Natural killer cell treated with Interleukin-12 subunit alpha and Interleukin-12 subunit beta and Interleukin-15 and Interleukin-18, amount 100 ng/mL, for 72 hours (primary cell): ENCODE data around the gene CCDC170. TPM values are rescaled to one million over a fixed set of nuclear protein-coding genes. Genes with fewer than 3 reads are reported as not detected.

ENCODE experiments used
- ATAC-seq, 2 donors: fragments of 150-1000 bp; cut with Tn5 transposase in 1 of 2; sonication (Bioruptor Pico), chemical (Tn5 transposase) in 1 of 2; 2 replicates each; pipeline ENCODE4 v1.10.0; 2021
- DNase-seq: peaks from one replicate; pipeline ENCODE4 v3.0.0; 2022; ENCODE audit warnings: low spot score
- H3K27ac Mint-ChIP-seq, 2 donors: 1 replicate in 1 of 2; 2 replicates in 1 of 2; pipeline ENCODE4 v1.8.0; 2022; ENCODE audit warnings: mixed read lengths in 2 of 2, mild to moderate bottlenecking in 1 of 2, moderate library complexity in 1 of 2
- H3K27me3 Mint-ChIP-seq, 2 donors: 1 replicate in 1 of 2; 2 replicates in 1 of 2; pipeline ENCODE4 v1.8.0; 2022; ENCODE audit warnings: mixed read lengths in 2 of 2
- H3K36me3 Mint-ChIP-seq: one replicate; pipeline ENCODE4 v1.8.0; 2022; ENCODE audit warnings: mixed read lengths
- H3K4me1 Mint-ChIP-seq, 2 donors: 1 replicate in 1 of 2; 2 replicates in 1 of 2; pipeline ENCODE4 v1.8.0; 2022; ENCODE audit warnings: low read depth in 2 of 2, mixed read lengths in 2 of 2, mild to moderate bottlenecking in 1 of 2
- H3K4me3 Mint-ChIP-seq: one replicate; pipeline ENCODE4 v1.8.0; 2022; ENCODE audit warnings: mixed read lengths
- H3K9me3 Mint-ChIP-seq: 2 replicates; pipeline ENCODE4 v1.8.0; 2022; ENCODE audit warnings: mixed read lengths
- total RNA-seq, 2 donors: library from RNA; stranded (reverse); gene quantifications; one replicate each; pipeline ENCODE4 v1.2.3, GENCODE V29; 2022

The CCDC170 gene
- total RNA-seq, 2 donors from 2014 or later, result not detected

- peaks cover 11% of the 10 kb centered on the region for H3K36me3 Mint-ChIP-seq
- H3K4me3 Mint-ChIP-seq, result no peak overlapping the region
- H3K27ac Mint-ChIP-seq, result no peak overlapping the region
- DNase-seq (no peak), ATAC-seq (no peak)
- H3K4me1 Mint-ChIP-seq, result no peaks in the 10 kb centered on the region
- H3K27me3 Mint-ChIP-seq, result peaks cover 4 to 46% of the 10 kb centered on the region in 2 donors
- peaks cover 14% of the 10 kb centered on the region for H3K9me3 Mint-ChIP-seq
Observed at GRCh38 chr6:151641028-151641427, 147.2 kb downstream of the CCDC170 start.

GRCh38 chr6:151647976-151648639 lies 154.3 kb downstream of the CCDC170 start:
- Mint-ChIP-seq H3K4me1 (no peaks in the 10 kb centered on the region), H3K27me3 (peaks cover 9 to 67% of the 10 kb centered on the region in 2 donors), H3K9me3 (peaks cover 6% of the 10 kb centered on the region), H3K27ac (no peak overlapping the region), H3K36me3 (no peaks in the 10 kb centered on the region), H3K4me3 (no peak overlapping the region)
- no peak for DNase-seq
- ATAC-seq, result no peak

GRCh38 chr6:151649835-151650234 lies 156.0 kb downstream of the CCDC170 start:
- H3K27me3 Mint-ChIP-seq, result peaks cover 9 to 50% of the 10 kb centered on the region in 2 donors
- DNase-seq, result no peak
- no peaks in the 10 kb centered on the region for H3K4me1 Mint-ChIP-seq
- peaks cover 10% of the 10 kb centered on the region for H3K9me3 Mint-ChIP-seq
- H3K36me3 Mint-ChIP-seq, result peaks cover 6% of the 10 kb centered on the region
- no peak for ATAC-seq
- H3K27ac Mint-ChIP-seq, result no peak overlapping the region
- no peak overlapping the region for H3K4me3 Mint-ChIP-seq

- Mint-ChIP-seq H3K27ac (no peak overlapping the region), H3K9me3 (peaks cover 6% of the 10 kb centered on the region), H3K4me3 (no peak overlapping the region), H3K27me3 (peaks cover 6 to 32% of the 10 kb centered on the region in 2 donors), H3K36me3 (peaks cover 9% of the 10 kb centered on the region), H3K4me1 (no peaks in the 10 kb centered on the region)
- no peak for DNase-seq
- no peak for ATAC-seq
Observed at GRCh38 chr6:151651639-151652038, 157.8 kb downstream of the CCDC170 start.

- peaks cover 5 to 25% of the 10 kb centered on the region in 2 donors for H3K27me3 Mint-ChIP-seq
- DNase-seq (no peak), ATAC-seq (no peak)
- no peak overlapping the region for H3K4me3 Mint-ChIP-seq
- H3K27ac Mint-ChIP-seq, result no peak overlapping the region
- H3K36me3 Mint-ChIP-seq, result peaks cover 9% of the 10 kb centered on the region
- H3K4me1 Mint-ChIP-seq, result no peaks in the 10 kb centered on the region
- peaks cover 6% of the 10 kb centered on the region for H3K9me3 Mint-ChIP-seq
Observed at GRCh38 chr6:151652325-151652724, 158.5 kb downstream of the CCDC170 start.

- Mint-ChIP-seq H3K27me3 (peaks cover 7 to 25% of the 10 kb centered on the region in 2 donors), H3K4me3 (no peak overlapping the region), H3K36me3 (peaks cover 9% of the 10 kb centered on the region)
Observed at GRCh38 chr6:151655099-151655498, 161.3 kb downstream of the CCDC170 start.

GRCh38 chr6:151656392-151656791 lies 162.6 kb downstream of the CCDC170 start:
- Mint-ChIP-seq H3K4me3 (no peak overlapping the region), H3K27ac (no peak overlapping the region)
- ATAC-seq, result no peak

More at GRCh38 chr6:151655099-151655498, 161.3 kb downstream of the CCDC170 start:
- Mint-ChIP-seq H3K4me1 (no peaks in the 10 kb centered on the region), H3K27ac (no peak overlapping the region), H3K9me3 (peaks cover 4% of the 10 kb centered on the region)
- ATAC-seq, result no peak
- DNase-seq, result no peak

GRCh38 chr6:151658091-151658490 lies 164.3 kb downstream of the CCDC170 start:
- no peaks in the 10 kb centered on the region for H3K4me1 Mint-ChIP-seq
- H3K36me3 Mint-ChIP-seq, result peaks cover 9% of the 10 kb centered on the region
- H3K27ac Mint-ChIP-seq, result no peak overlapping the region
- peaks cover 4% of the 10 kb centered on the region for H3K9me3 Mint-ChIP-seq
- ATAC-seq, result no peak
- H3K27me3 Mint-ChIP-seq, result peaks cover 4 to 8% of the 10 kb centered on the region in 2 donors
- no peak for DNase-seq
- no peak overlapping the region for H3K4me3 Mint-ChIP-seq

More at GRCh38 chr6:151656392-151656791, 162.6 kb downstream of the CCDC170 start:
- no peak for DNase-seq
- H3K9me3 Mint-ChIP-seq, result peaks cover 4% of the 10 kb centered on the region
- H3K27me3 Mint-ChIP-seq, result peaks cover 6 to 22% of the 10 kb centered on the region in 2 donors
- peaks cover 9% of the 10 kb centered on the region for H3K36me3 Mint-ChIP-seq
- no peaks in the 10 kb centered on the region for H3K4me1 Mint-ChIP-seq

GRCh38 chr6:151659212-151659611 lies 165.4 kb downstream of the CCDC170 start:
- no peak overlapping the region for H3K4me3 Mint-ChIP-seq
- DNase-seq (no peak), ATAC-seq (no peak)
- H3K27me3 Mint-ChIP-seq, result peaks cover 4 to 14% of the 10 kb centered on the region in 2 donors
- peaks cover 9% of the 10 kb centered on the region for H3K36me3 Mint-ChIP-seq
- no peaks in the 10 kb centered on the region for H3K4me1 Mint-ChIP-seq
- peaks cover 4% of the 10 kb centered on the region for H3K9me3 Mint-ChIP-seq
- no peak overlapping the region for H3K27ac Mint-ChIP-seq

- Mint-ChIP-seq H3K9me3 (no peaks in the 10 kb centered on the region), H3K4me1 (no peaks in the 10 kb centered on the region), H3K4me3 (no peak overlapping the region), H3K27me3 (peaks cover 7 to 29% of the 10 kb centered on the region in 2 donors), H3K27ac (no peak overlapping the region), H3K36me3 (no peaks in the 10 kb centered on the region)
- ATAC-seq (no peak), DNase-seq (no peak)
Observed at GRCh38 chr6:151661509-151661908, 167.7 kb downstream of the CCDC170 start.

GRCh38 chr6:151661928-151662327 lies 168.1 kb downstream of the CCDC170 start:
- Mint-ChIP-seq H3K27ac (no peak overlapping the region), H3K36me3 (no peaks in the 10 kb centered on the region), H3K9me3 (no peaks in the 10 kb centered on the region), H3K27me3 (peaks cover 7 to 33% of the 10 kb centered on the region in 2 donors), H3K4me3 (no peak overlapping the region), H3K4me1 (no peaks in the 10 kb centered on the region)
- ATAC-seq (no peak), DNase-seq (no peak)

- Mint-ChIP-seq H3K4me3 (no peak overlapping the region), H3K9me3 (no peaks in the 10 kb centered on the region), H3K27ac (no peak overlapping the region)
Observed at GRCh38 chr6:151663559-151663958, 169.7 kb downstream of the CCDC170 start.

GRCh38 chr6:151664390-151664789 lies 170.6 kb downstream of the CCDC170 start:
- DNase-seq (no peak), ATAC-seq (no peak)
- Mint-ChIP-seq H3K27ac (no peak overlapping the region), H3K4me1 (no peaks in the 10 kb centered on the region), H3K27me3 (peaks cover 6 to 45% of the 10 kb centered on the region in 2 donors), H3K9me3 (no peaks in the 10 kb centered on the region), H3K4me3 (no peak overlapping the region), H3K36me3 (no peaks in the 10 kb centered on the region)

More at GRCh38 chr6:151663559-151663958, 169.7 kb downstream of the CCDC170 start:
- ATAC-seq, result no peak
- H3K4me1 Mint-ChIP-seq, result no peaks in the 10 kb centered on the region
- H3K27me3 Mint-ChIP-seq, result peaks cover 8 to 37% of the 10 kb centered on the region in 2 donors
- no peaks in the 10 kb centered on the region for H3K36me3 Mint-ChIP-seq
- no peak for DNase-seq

GRCh38 chr6:151665329-151665728 lies 171.5 kb downstream of the CCDC170 start:
- H3K4me3 Mint-ChIP-seq, result no peak overlapping the region
- peaks cover 6 to 46% of the 10 kb centered on the region in 2 donors for H3K27me3 Mint-ChIP-seq
- no peaks in the 10 kb centered on the region for H3K36me3 Mint-ChIP-seq
- H3K27ac Mint-ChIP-seq, result no peak overlapping the region
- H3K9me3 Mint-ChIP-seq, result no peaks in the 10 kb centered on the region
- DNase-seq (no peak), ATAC-seq (no peak)
- no peaks in the 10 kb centered on the region for H3K4me1 Mint-ChIP-seq
